Stimulated activated CD8-positive, alpha-beta memory T cell treated with anti-CD3 and anti-CD28 coated beads, Interleukin-7, amount 100 ng/mL, for 24 hours (primary cell): ENCODE measurements around the gene TMEM200C.

Experiments
- DNase-seq: peaks from one replicate; pipeline ENCODE4 v3.0.0-alpha.2; 2020; ENCODE audit warnings: low read depth

Gene TMEM200C

DNA sequence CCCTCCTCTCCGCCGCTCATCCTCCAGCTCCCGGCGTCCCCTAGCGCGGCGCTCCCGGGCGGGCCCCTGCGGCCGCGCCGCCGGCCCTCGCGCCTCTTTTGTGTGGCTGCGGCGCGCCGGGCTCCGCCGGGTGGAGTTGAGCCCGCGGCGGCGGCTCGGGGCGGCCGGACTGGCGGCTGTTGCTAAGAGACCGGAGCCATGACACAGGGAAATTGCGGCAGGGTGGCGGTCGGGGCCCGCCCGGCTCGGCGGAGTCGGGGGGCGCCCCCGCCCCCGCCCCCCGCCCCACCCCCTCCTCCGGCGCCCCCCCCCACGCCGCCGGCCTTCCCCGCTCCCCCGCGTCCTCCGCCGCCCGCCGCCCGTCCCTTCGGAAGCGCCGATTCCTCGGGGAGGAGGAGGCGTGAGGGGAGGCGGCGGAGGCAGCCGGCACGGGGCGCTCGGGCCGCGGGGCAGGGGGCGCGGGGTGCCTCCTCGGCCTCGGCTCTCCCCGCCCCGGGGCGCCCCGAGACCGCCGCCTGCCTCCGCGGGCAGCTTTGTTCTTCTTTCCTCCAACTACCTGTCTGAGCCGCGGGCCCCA lies at the start of gene TMEM200C:
Gene TMEM200C (minus strand): TSS at position 224 of the 577 bp plus-strand sequence. CDS start 3,459 bp downstream, outside the sequence.
- no peak for DNase-seq

DNA sequence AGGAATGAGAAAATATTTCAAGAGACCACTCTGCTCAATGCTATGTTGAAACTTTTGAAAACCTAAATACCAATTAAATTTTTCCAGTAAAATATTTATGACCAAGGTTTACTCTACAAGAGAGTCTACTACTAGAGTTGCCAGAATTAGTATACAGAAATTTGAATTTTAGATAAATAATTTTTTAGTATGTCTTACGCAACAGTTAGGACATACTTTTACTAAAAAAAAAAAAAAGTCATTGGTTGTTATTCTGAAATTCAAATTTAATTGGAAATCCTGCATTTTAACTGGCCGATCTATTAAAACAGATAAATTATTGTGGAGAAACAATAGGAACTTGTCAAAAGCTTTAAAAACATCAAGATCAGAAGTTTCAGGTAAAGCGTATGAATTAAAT lies 49.1 kb upstream of the TMEM200C start:
- no peak for DNase-seq

DNA sequence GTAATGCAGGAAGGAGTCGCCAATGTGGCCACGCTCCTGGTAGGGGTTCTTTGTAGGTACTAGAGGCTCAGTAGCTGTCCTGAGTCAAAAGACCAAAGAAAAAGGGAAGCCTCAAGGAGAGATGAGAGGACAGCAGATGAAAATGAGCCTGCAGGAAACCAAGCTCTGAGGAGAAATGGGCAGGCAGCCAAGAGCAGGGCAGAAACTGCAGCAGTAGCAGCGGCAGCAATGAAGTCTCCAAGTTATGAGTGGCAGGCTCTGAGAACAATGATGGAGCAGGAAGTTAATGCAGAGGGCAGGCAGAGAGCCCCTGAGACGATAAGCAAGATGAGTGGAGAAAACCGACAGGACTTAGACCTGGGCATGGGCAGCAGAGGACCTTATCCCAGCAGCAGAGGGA lies 48.2 kb upstream of the TMEM200C start:
- DNase-seq: no peak

DNA sequence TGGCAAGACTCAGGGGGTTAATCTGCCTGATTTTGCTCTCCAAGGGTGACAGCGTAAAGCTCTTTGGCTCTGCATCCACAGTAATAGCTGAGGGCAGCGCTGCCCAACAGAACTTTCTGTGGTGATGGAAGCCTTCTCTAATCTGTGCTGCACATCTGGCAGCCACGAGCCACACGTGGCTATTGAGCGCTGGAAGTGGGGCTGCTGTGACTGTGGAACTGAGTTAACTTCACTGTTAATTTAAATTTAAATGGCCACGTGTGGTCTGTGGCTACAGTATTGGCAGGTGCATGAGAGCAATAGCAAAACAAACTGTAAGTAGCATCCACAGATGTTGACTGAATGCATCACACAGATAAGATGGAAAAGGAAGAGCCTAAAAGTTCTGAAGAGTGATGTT lies 47.3 kb upstream of the TMEM200C start:
- DNase-seq: no peak

DNA sequence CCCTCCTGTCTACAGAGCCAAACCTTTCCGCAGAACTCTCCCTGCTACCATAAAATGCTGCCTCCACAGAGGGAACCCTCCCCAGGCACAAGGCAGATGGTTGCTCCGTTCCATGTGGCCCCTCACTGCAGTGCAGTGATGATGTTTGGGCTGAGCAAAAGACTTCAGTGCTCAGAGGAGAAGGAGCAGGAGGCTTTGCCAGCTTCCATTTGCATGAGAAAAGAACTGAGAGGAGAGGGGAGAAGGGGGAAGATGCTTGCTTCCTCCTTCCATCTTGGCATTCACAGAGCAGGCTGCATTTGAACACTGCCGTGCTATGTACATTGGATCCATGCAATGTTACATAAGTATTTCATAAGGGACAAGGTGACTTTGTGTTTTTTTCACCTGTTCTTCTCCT lies 46.6 kb upstream of the TMEM200C start:
- no peak for DNase-seq

DNA sequence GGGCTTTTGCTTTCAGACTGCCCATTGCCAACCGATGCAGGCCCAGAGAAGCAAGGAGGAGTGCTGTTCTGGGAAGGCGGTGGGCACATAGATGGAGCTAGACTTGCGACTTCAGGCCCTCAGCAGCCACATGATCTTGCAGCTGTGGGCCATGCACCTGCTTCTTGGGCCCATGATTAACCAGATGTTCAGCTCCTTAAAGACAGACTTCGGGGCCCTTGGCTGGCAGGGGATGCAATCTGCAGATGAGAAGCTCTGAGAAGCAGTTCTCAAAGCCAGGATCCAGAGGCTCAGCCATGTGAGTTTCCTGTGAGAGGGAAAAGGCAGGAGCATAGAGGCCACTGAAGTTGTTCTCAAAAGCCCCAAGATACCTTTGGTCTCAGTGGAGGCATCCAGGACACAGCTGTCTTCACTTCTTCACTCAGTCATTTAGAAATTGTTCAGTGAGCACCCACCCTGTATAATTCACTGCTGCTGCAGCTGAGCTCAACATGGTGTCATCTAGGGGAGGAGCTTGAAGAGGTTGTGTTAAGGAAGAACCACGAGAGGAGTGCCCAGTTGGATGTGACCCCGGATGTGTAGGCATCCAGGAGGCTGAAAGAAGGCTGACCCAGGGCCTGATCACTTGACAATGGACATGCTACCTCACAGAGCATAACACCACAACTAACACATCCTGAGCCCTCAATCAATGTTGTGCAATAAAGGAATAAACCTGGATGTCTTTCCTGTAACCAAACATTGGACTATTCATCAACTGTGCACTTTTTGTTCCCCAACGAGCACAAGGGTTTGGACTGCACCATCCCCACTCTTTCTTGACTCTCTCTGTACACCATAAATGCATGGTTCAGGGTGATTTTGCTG lies 44.7 kb upstream of the TMEM200C start:
- DNase-seq: no peak

DNA sequence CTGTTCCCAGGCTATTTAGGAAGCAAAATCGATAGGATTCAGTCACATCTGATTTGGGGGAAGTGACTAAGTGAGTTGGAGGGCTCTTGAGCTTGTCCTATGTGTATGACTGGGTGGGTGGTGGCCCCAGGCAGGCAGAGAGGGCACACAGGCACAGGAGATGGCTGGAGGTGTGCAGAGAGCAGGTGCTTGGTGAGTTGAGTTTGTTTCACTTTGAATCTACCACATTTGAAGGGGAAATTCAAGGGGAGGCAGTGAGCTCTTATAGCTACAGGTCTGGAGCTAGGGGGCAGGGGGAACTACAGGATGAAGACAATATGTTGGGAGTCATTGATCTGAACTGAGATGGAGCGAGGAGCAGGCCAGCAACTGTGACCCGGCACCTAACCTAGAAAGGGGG lies 42.5 kb upstream of the TMEM200C start:
- DNase-seq: no peak

DNA sequence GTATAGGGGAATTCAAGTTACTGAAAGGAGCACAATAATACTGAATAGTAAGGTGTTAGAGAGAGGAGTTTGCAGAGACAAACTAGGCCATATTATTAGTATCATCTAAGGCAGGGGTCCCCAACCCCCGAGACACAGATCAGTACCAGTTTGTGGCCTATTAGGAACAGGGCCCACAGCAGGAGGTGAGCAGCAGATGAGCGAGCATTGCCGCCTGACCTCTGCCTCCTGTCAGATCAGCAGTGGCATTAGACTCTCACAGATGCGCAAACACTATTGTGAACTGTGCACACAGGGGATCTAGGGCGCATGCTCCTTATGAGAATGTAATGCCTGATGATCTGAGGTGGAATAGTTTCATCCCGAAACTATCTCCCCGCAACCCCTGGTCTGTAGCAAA lies 41.8 kb upstream of the TMEM200C start:
- no peak for DNase-seq

DNA sequence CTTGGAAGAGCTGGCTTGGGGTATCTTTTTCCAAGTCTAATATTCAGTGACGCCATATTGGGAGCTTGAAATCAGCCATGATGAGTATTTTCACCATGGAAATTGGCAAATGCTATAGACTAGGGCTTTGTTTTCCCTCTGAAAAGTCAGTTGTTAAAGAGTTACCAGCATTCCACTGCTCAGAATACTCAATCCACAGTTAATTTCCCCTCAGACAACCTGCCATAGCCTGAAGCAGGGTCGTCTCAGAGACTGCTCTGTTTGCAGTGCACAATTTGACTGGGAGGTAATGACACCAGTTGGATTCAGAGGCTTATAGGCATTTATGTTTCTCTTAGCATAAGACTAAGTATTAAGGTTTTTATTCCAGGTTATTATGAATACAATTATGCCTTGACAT lies 35.5 kb upstream of the TMEM200C start:
- no peak for DNase-seq

DNA sequence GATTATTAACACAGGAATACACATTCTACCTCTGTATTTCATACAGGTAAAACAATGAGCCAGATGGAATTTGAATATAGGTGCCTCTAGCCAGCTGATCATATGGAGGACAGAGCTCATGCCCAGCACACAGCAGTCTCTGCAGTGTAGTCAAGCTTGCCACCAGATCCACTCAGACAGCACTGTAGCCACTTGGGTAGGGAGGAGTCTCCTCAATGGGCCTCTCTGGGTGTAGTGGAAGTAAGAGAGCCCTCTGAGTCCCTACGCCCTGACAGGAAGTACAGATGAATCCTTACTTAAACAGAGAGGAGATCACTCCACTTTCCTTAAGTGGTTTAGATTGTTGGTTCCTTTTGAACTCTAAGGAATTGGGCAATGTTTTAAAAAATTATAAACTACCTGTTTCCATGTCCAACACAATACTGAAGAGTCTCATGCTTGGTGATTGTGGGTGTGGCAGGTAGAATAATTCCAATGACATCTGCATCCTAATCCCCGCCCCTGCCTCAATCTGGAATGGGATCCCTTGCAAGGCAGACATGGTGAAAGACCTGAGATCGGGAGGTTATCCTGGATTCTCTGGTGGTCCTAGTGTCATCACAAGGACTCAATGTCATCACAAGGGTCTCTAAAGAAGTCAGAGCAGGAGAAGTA lies 23.0 kb upstream of the TMEM200C start:
- DNase-seq: no peak

DNA sequence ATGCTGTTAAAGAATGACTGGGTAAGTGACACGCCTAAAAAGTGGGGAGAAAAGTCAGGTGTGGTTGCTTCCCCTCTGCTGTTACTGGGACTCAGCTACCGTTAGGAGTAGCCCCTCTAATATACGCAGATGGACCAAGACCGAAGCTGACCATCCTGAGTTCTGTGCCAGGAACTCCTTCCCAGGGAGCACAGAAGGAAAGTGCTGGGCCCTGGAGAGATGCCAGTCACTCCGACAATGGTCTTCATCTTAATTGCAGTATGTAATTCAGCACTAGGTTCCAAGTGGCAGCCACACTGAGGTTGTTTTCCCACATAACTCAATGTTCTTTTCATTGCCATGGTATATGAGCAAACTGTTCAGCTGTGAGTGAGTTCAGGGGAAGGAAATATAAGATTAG lies 19.6 kb upstream of the TMEM200C start:
- no peak for DNase-seq

DNA sequence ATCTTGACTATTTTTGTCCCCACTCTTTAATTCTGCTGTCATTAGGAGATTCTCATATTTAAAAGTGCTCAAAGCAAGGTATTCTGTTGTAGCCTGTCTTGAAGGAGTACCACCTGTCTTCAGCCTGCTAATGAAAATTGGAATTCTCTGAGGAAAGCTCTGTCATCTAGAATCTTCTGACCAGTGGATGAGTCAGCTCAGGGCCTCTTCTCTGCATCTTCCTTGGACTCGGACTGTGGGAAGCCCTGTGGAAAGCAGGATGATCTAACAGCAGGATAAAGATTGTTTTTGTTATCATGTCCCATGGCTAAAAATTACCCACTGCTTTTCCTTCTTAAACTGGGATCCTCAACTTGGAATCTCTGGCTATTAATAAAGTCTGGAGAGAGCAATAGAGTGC lies 18.7 kb upstream of the TMEM200C start:
- no peak for DNase-seq

DNA sequence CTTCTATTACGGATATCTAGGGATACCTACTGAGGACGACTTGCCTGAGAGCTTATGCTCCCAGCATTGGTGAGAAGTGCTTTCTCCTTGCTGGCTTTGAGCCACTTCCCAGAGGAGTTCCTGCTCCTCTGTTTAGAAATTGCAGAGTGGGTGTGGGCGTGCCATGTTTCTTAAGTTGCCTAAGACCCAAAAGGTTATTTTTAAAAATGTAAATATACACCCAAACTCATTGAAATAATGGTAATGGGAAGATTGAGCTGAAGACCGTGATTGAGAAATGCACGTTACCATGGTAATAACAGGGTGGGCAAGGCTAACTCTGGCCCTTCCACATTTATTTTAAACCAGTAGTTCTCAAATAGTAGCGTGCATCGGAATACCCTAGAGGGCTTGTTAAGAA lies 17.2 kb upstream of the TMEM200C start:
- no peak for DNase-seq

DNA sequence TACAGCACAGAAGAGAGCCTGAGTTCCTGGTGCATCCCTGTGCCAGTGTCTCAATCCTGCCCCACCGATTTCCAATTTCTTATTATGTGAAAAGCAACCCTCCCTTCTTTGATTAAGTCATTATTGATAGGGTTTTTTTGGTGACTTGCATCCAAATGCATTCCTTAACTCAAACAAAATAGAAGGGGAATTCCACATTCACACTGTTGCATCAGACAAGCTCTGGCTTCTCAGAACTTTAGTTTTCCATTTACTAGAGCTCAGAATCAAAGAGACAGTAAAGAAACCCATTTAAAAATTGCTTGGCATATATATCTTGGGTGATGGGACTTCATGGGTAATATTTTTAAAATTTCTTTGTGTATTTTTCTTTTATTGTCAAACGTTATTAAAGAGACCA lies 13.8 kb upstream of the TMEM200C start:
- no peak for DNase-seq

DNA sequence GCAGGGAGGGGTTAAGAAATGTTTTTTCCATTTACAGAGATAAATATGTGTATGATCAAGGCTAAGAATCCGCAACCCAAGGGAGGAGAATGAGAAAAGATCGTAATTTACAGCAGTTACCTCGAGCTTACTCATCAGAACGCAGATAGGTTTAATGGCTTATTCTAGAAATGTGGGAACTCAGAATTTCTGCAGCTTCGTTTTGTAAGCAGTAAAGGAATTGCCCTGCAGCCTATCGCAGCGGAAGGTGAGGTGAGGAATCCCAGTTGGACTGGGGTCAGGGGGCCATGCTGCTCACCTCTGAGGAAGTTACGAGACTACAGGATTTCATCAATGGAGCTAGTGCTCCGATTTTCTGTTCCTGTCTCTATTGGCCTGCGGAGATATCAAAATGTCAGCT lies 8.1 kb upstream of the TMEM200C start:
- DNase-seq: no peak

DNA sequence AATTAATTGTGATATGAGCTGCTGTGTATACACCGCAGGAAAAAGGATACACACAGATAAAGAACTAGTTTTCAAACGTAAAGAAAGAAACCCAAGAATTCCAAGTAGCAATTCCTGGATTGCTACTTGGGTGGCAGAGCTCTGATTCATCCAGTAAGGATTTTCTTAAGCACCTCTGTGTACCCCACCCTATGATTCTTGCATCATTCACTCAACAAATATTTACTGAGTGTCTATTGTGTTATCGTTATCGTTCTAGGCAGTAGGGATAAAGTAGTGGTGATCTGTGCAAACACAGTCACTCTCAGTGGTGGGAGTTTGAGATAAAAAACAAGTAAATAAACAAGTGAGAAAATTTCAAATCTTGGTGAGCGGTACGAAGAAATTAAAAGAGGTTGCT lies 4.9 kb upstream of the TMEM200C start:
- no peak for DNase-seq

DNA sequence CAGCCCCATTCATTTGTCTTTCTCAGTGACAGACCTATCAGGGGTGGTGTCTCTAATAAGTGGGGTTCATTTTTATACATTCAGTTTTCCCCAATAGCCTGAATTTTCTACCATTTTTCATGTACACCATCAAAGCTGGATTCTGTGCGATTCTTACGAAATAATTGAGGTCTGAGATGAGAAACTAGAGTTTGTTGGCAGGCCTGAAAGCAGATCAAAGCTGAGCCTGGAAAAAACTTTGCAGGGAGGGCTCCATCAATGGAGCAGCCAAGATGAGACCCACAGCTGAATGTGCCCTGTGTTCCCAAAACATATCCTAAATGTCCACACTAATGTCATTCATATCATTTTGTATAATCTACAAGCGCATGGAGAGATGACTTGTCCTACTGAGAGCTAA lies 4.5 kb upstream of the TMEM200C start:
- DNase-seq: no peak

DNA sequence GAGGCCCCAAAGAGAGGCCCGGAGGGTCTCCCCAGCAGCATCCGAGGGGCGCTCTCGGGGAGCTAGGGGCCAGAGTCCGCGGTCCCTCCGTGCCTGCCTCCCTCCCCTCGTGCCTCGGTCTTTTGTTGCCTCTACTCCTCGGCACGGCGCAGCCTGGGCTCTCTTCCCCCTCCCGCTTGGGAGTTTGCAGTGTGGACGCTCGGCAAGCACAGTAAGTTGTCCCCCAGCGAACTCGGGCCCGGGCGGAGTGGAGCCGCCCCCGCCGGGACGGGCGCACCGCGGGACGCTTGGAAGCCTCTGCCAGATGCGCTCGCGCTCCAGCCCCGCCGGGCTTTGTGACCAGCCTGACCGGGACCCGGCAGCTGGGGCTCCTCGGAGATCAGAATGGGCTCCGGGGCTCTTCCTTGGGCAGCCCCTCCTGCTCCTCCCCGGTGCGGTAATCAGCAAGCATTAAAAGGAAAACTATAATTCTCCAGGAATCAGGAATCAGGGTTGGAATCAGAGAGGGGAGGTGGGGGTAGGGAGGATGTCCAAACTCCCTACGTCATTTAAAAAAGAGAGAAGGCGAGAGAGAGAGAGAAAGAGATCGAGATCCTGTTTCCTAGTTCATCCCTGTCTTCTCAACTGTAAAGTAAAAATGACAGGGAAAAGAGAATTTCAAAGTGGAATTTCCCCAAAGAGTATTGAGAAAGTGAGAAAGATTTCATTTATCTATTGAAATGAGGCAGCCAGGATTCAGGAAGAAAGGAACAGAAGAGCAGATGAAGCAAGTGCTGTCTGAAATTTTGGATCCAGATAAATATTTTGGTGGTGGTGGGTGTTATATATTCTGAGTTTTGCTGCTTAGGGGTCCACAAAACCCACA lies 786 bp upstream of the TMEM200C start:
- no peak for DNase-seq

DNA sequence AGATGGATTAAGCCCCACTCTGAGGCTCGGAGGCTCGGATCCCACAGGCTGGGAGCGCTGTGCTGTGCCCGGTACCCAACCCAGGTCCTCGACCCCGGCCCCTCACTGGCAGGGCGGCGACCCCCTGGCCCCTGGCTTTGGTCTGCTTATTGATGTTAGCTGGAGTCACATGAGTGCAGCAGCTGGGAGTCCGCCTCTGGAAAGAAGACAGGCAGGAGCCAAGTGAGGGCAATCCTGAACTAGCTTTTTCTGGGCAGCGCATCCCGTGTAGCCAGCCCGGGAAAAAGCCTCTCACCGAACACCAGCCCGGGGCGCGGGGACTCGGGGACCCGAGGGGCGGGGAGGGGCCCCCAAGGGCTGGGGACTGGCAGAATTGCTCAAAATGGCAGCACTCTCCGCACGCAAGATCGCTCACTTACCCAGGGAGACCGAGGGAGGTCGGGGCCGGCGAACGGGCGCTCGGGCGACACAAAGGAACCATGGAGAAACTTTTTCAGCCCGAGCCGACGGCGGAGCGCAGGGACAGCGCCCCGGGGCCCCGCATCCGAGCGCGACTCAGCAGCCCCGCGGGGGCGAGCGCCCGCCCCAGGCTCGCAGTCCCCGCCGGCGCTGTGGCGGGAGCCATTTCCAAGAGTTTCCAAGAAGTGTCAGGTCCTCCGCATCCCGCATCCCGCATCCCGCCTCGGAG lies 567 bp downstream of the TMEM200C start:
- no peak for DNase-seq

DNA sequence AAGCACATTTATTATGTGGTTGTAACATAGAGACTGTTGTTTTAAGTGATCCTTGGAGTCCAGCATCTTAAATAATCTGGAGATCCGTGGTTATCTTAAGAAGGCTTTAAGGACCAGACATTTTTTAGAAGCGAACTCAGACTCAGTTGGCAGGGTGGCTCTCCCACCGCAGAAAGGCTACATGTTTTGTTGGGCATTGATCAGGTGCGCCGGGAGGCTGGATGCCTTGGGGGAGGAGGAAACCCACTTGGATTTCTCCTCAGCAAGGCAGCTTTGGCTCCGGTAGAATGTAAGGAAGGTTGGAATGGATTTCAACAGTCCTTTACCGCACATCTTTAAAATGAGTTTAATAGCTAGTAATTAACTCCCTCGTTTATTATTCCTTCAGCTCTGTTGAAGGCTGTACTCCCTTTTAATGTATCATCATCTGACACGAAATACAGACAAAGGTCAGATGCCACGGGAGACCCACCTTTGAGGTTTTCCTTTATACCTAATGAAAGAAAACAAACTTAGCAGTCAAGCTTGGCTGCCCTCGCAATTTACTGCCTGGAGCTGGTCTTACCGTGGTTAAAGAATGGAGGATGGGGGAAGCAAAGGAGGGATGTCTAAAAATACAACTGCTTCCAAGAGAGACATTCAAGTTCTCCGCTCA lies 1.2 kb downstream of the TMEM200C start:
- no peak for DNase-seq

DNA sequence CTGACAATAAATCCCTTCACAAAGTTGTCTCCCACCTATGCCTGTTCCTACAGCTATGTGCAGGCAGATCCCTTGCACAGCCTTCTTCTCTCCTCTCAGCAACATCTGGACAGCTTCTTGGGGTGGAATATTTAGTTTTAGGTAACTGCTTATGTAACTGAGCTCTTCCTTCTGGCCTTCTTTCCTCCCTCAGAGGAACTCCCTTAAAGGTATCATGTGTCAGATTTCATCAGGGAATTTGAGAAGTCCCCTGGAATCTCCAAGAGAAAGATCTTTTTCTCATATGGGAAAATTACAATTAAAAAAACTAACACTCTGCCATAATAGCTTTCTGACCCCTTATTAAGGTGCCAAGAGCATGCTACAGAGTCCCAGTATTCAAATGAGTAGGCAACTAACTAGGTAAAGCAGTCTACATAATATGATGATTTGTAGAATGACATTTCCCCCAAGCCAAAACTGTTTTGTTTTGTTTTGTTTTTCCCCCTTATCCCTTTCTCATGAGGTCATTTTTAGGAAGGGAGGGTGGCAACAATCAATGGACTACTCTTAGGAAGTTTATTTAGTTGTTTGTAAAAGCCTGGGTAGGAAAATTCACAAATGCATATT lies 2.4 kb downstream of the TMEM200C start:
- no peak for DNase-seq
